ENCODE results near the gene PPP1R3E. TPM values are rescaled to one million over a fixed set of nuclear protein-coding genes. Genes with fewer than 3 reads are reported as not detected.

The PPP1R3E gene, protein sequence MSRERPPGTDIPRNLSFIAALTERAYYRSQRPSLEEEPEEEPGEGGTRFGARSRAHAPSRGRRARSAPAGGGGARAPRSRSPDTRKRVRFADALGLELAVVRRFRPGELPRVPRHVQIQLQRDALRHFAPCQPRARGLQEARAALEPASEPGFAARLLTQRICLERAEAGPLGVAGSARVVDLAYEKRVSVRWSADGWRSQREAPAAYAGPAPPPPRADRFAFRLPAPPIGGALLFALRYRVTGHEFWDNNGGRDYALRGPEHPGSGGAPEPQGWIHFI
- 7.5 TPM for total RNA-seq (2013)
- polyA plus RNA-seq (10 to 100 TPM in 1 of 3 donors, under 1 TPM in 2; 0.81 to 16.7 (median 0.88) TPM), polyA minus RNA-seq (4.7 and 10.1 TPM in 2 replicates), total RNA-seq (2.1 to 15.9 (median 8.3) reads per million in 11 experiments)

GRCh38 chr14:23302290-23303225 is at the start of gene PPP1R3E:
Gene PPP1R3E (minus strand): TSS chr14:23302859. CDS start chr14:23302576, 283 bp downstream.
- Histone ChIP-seq H3K79me2 (ENCODE audit: insufficient read depth, low read length) (peaks cover 40% of the 10 kb centered on the region), H4K20me1 (ENCODE audit: insufficient read depth, low read length) (no peaks in the 10 kb centered on the region), H3K9me3 (replicated peaks in 1 of 2; ENCODE audit: control insufficient read depth in 1 of 2, insufficient read depth in 1 of 2, low read length in 2 of 2) (no peaks in the 10 kb centered on the region), H2AFZ (ENCODE audit: insufficient read depth, low read depth, low read length, poor library complexity, severe bottlenecking) (peak within 1 kb of the TSS; percentile 100), H3K27me3 (ENCODE audit: control insufficient read depth in 2 of 2, insufficient read depth in 2 of 2, low read length in 2 of 2) (no peaks in the 10 kb centered on the region), H3K4me3 (replicated peaks in 1 of 3; ENCODE audit: low read depth in 2 of 3, low read length in 3 of 3) (peak within 1 kb of the TSS; percentile 36 to 90 (median 58)), H3K4me1 (ENCODE audit: control insufficient read depth in 1 of 2, insufficient read depth in 2 of 2, low read length in 2 of 2) (peaks cover 41 to 62% of the 10 kb centered on the region in 2 donors), H3K36me3 (replicated peaks in 1 of 2; ENCODE audit: control insufficient read depth in 1 of 2, insufficient read depth in 2 of 2, low read length in 2 of 2) (peaks cover 7 to 17% of the 10 kb centered on the region in 2 donors), H3K27ac (ENCODE audit: low read depth in 1 of 2, low read length in 2 of 2) (peak within 1 kb of the TSS; percentile 86 to 93), H3K4me2 (replicated peaks; ENCODE audit: extremely low read depth, low read length, poor library complexity, severe bottlenecking) (peak within 1 kb of the TSS; percentile 100), H3K9ac (ENCODE audit: insufficient read depth, low read length, poor library complexity, severe bottlenecking) (peak within 1 kb of the TSS; percentile 91)
- Mint-ChIP-seq H3K27me3 (ENCODE audit: low read depth in 3 of 3) (no peaks in the 10 kb centered on the region), H3K4me1 (peaks cover 44% of the 10 kb centered on the region), H3K9me3 (peaks cover 0 to 2% (median 0%) of the 10 kb centered on the region in 7 donors), H3K36me3 (peaks cover 10 to 19% of the 10 kb centered on the region in 2 donors), H3K4me3 (peak within 1 kb of the TSS; percentile 96 to 99), H3K27ac (peak within 1 kb of the TSS; percentile 93 to 97 (median 94))
- WGBS (ENCODE audit: insufficient coverage) = under 1% methylated on average over 66 of the region's 81 CpGs
- intact Hi-C loops (cut with micrococcal nuclease) = loop anchor here in 1 of 2 donors (10.0 kb wide), 1 partner anchor 718 kb away; the partner anchor contains the start of gene DAD1
- DNase-seq = peak; percentile 20 to 41 (median 27)
- no peak for TF ChIP-seq CTCF (IDR thresholded peaks at IDR 0.05)

Measured in CD14-positive monocyte (primary cell).